Bronchial epithelial cell (primary cell): ENCODE results near the gene NDUFB5. TPM values are rescaled to one million over a fixed set of nuclear protein-coding genes. Genes with fewer than 3 reads are reported as not detected.
"Not testable (repeated sequence)": the region's sequence is repeated elsewhere in the genome, so short reads cannot be mapped to it uniquely, and the experiment has no call there.

ENCODE experiments used
- DNase-seq: peaks from one replicate; pipeline ENCODE4 v3.0.0-alpha.2; 2010; ENCODE audit warnings: low read depth
- FAIRE-seq: peaks from 2 replicates; lab custom pipeline; 2011; peaks lifted over from hg19 to GRCh38; lab: Jason Lieb, UNC
- H3K27me3 ChIP-seq: 2 replicates; pipeline ENCODE4 v1.5.1; 2011; ENCODE audit warnings: low read length; ENCODE audit not compliant: control insufficient read depth, insufficient read depth
- H3K36me3 ChIP-seq: 2 replicates; pipeline ENCODE4 v1.5.1; 2011; ENCODE audit warnings: low read length; ENCODE audit not compliant: control insufficient read depth, insufficient read depth
- H3K4me3 ChIP-seq: 2 replicates; pipeline ENCODE4 v1.5.1; 2011; ENCODE audit warnings: mild to moderate bottlenecking, low read depth, low read length, control low read depth
- CTCF ChIP-seq: IDR thresholded peaks from 2 replicates; pipeline ENCODE4 v1.5.1; 2011; ENCODE audit warnings: mild to moderate bottlenecking, moderate library complexity, low read length, control low read depth, inconsistent platforms; ENCODE audit not compliant: insufficient read depth, severe bottlenecking
- total RNA-seq: library from RNA; depleted of rRNA; stranded (reverse); fragments of >200 nt; gene quantifications from 2 replicates; pipeline ENCODE4 v1.2.1, GENCODE V29; 2014

Gene NDUFB5
- total RNA-seq, 1 donor from 2014 or later: 92.9 TPM

DNA sequence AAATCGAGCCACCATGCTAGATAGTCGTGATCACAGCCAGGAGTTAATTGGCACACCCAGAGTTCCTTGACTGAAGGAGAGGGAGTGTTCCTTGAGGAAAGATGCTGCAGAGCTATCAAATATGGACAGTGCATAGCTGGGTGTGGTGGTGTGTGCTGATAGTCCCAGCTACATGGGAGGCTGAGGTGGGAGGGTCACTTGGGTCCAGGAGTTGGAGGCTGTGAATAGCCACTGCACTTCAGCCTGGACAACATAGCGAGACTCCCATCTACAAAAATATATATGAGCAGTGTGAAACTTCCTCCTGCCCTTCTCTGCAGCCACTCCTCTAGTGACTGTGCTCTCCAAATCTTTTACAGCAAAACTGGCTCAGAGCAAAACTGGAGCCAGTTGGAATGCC, 38.3 kb downstream of the NDUFB5 start:
- H3K36me3 ChIP-seq: no peaks in the 10 kb centered on the region
- H3K27me3 ChIP-seq: no peaks in the 10 kb centered on the region
- H3K4me3 ChIP-seq: no peak overlapping the region
- no peak for FAIRE-seq
- no peak for DNase-seq
- TF ChIP-seq CTCF: no peak

- H3K4me3 ChIP-seq, H3K27me3 ChIP-seq, DNase-seq, FAIRE-seq, H3K36me3 ChIP-seq: not testable (repeated sequence)
Observed at GRCh38 chr3:179643837-179644236, 39.2 kb downstream of the NDUFB5 start.

- no peak for TF ChIP-seq CTCF
- no peak for DNase-seq
- Histone ChIP-seq H3K36me3 (no peaks in the 10 kb centered on the region), H3K27me3 (no peaks in the 10 kb centered on the region), H3K4me3 (no peak overlapping the region)
- no peak for FAIRE-seq
Observed at GRCh38 chr3:179646177-179646576, 41.6 kb downstream of the NDUFB5 start.

DNA sequence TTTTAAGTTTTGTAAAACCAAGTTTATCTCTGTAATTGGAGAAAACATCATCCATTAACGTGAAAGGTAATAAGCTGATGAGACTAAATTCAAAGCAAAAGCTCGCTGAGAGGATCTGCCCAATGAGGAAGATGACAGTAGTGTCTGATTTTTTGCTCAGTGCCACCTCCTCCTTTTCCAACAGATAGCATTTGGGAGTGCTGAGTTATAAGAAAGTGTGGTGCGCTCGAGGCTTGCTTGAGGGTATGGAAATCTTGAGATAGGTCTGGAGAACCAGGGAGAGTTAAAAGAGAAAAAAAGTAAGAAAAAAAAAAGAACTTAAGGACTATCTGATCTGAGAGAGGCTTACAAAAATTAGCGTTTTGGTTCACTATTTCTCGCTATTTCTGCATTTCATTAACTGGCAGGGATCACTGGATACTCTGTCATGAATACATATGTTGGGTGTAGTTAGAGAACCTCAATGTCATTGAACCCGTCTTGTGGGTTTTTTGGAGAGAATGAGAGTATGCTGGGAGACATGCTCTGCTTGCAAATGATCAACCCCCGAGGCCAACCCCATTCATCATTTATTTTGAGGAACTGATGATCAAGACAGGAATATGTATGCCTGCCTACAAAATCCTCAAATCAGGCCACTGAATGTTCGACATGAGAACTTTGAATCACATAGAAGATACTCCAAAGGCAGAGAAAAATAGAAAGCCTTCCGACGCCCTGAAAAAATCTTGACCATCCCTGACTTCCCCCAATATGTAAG, 47.3 kb downstream of the NDUFB5 start:
- no peak for FAIRE-seq
- Histone ChIP-seq H3K4me3 (peak overlapping the region; percentile 88), H3K27me3 (no peaks in the 10 kb centered on the region), H3K36me3 (no peaks in the 10 kb centered on the region)
- no peak for DNase-seq
- no peak for TF ChIP-seq CTCF

GRCh38 chr3:179652447-179653095, 48.0 kb downstream of the NDUFB5 start, which contains the start of gene USP13:
Gene USP13 (plus strand): TSS chr3:179653040. CDS start chr3:179653226, 186 bp downstream.
- H3K36me3 ChIP-seq: no peaks in the 10 kb centered on the region
- peak; percentile 45 for DNase-seq
- TF ChIP-seq CTCF: no peak
- no peak for FAIRE-seq
- H3K4me3 ChIP-seq: peak within 1 kb of the TSS; percentile 88
- no peaks in the 10 kb centered on the region for H3K27me3 ChIP-seq

GRCh38 chr3:179653096-179653797, 48.7 kb downstream of the NDUFB5 start:
- DNase-seq (peak; percentile 63), FAIRE-seq (no peak)
- Histone ChIP-seq H3K36me3 (no peaks in the 10 kb centered on the region), H3K4me3 (peak overlapping the region; percentile 88), H3K27me3 (no peaks in the 10 kb centered on the region)
- no peak for TF ChIP-seq CTCF
